SK-N-SH (cell line): ENCODE data around the gene FLCN. TPM values are rescaled to one million over a fixed set of nuclear protein-coding genes. Genes with fewer than 3 reads are reported as not detected.

Experiments
- CTCF ChIA-PET: fragments of 300-600, 350-600 bp; formaldehyde crosslinking; extraction: SDS; loops from one replicate; lab custom pipeline; 2021; lab: Yijun Ruan, JAX
- POLR2A ChIA-PET: fragments of 350-600 bp; sonication (Branson Sonifier 250); formaldehyde crosslinking; extraction: SDS; loops from one replicate; lab custom pipeline; 2020; ENCODE audit warnings: antibody characterized with exemption, inconsistent platforms; lab: Yijun Ruan, JAX
- DNase-seq: peaks from one replicate; pipeline ENCODE4 v3.0.0; 2012
- H2AFZ ChIP-seq: fragments of 200-600 bp; sonication (generic); 2 replicates; pipeline ENCODE4 v1.8.1; 2016; ENCODE audit warnings: antibody characterized with exemption, mild to moderate bottlenecking, low read depth
- H3F3A ChIP-seq: fragments of 200-600 bp; sonication (generic); replicated peaks from 2 replicates; pipeline ENCODE3; 2016; ENCODE audit warnings: antibody characterized with exemption, mild to moderate bottlenecking; ENCODE audit not compliant: insufficient read depth
- H3K27ac ChIP-seq, 2 experiments: fragments of 200-500 bp in 1 of 2; fragments of 200-600 bp in 1 of 2; sonication (Bioruptor generic) in 1 of 2; sonication (generic), shearing (Covaris generic) in 1 of 2; 2 replicates each; pipeline versions ENCODE4 v1.5.1 to v1.6.1; 2014 to 2016; ENCODE audit warnings: low read depth in 2 of 2, inconsistent platforms in 1 of 2, low read length in 1 of 2, mild to moderate bottlenecking in 1 of 2, mixed read lengths in 1 of 2
- H3K27me3 ChIP-seq: fragments of 200-600 bp; sonication (generic), shearing (Covaris generic); 2 replicates; pipeline ENCODE4 v1.6.1; 2016; ENCODE audit warnings: mixed run types; ENCODE audit not compliant: insufficient read depth
- H3K36me3 ChIP-seq, 2 experiments: fragments of 200-500 bp in 1 of 2; fragments of 200-600 bp in 1 of 2; sonication (Bioruptor generic) in 1 of 2; sonication (generic) in 1 of 2; replicated peaks in 1 of 2; 2 replicates each; pipeline versions ENCODE3 to v1.5.1; 2014 to 2016; ENCODE audit warnings: low read length in 1 of 2, mild to moderate bottlenecking in 1 of 2; ENCODE audit not compliant: insufficient read depth in 2 of 2, control insufficient read depth in 1 of 2
- H3K4me1 ChIP-seq, 2 experiments: fragments of 200-500 bp in 1 of 2; fragments of 200-600 bp in 1 of 2; sonication (Bioruptor generic) in 1 of 2; sonication (generic), shearing (Covaris generic) in 1 of 2; 2 replicates each; pipeline versions ENCODE4 v1.5.1 to v1.6.1; 2014 to 2016; ENCODE audit warnings: low read depth in 1 of 2, low read length in 1 of 2, mixed run types in 1 of 2; ENCODE audit not compliant: insufficient read depth in 2 of 2, control insufficient read depth in 1 of 2
- H3K4me2 ChIP-seq: fragments of 200-600 bp; sonication (generic), shearing (Covaris generic); 2 replicates; pipeline ENCODE4 v1.6.1; 2017; ENCODE audit warnings: mixed run types
- H3K4me3 ChIP-seq, 2 experiments: fragments of 200-500 bp in 1 of 2; fragments of 200-600 bp in 1 of 2; sonication (Bioruptor generic) in 1 of 2; sonication (generic), shearing (Covaris generic) in 1 of 2; 2 replicates each; pipeline versions ENCODE4 v1.5.1 to v1.8.1; 2014 to 2016; ENCODE audit warnings: low read depth in 2 of 2, inconsistent platforms in 1 of 2, low read length in 1 of 2, mild to moderate bottlenecking in 1 of 2, mixed read lengths in 1 of 2, moderate library complexity in 1 of 2
- H3K79me2 ChIP-seq: fragments of 200-600 bp; sonication (generic); 2 replicates; pipeline ENCODE4 v1.8.1; 2017; ENCODE audit warnings: mild to moderate bottlenecking; ENCODE audit not compliant: insufficient read depth
- H3K9ac ChIP-seq: fragments of 200-600 bp; sonication (generic); 2 replicates; pipeline ENCODE4 v1.6.1; 2017; ENCODE audit warnings: mixed run types
- H3K9me2 ChIP-seq: fragments of 200-600 bp; sonication (generic); 2 replicates; pipeline ENCODE4 v1.6.1; 2017; ENCODE audit warnings: mixed run types
- H3K9me3 ChIP-seq: fragments of 200-600 bp; sonication (generic); 2 replicates; pipeline ENCODE4 v1.6.1; 2017; ENCODE audit warnings: mixed run types, mild to moderate bottlenecking, moderate library complexity
- H4K20me1 ChIP-seq: fragments of 200-600 bp; sonication (generic); 2 replicates; pipeline ENCODE4 v1.6.1; 2017; ENCODE audit warnings: mild to moderate bottlenecking, mixed run types; ENCODE audit not compliant: insufficient read depth
- CHD2 ChIP-seq: fragments of 150-350 bp; IDR thresholded peaks from 2 replicates; pipeline ENCODE4 v1.6.1; 2018; ENCODE audit warnings: low read length; ENCODE audit not compliant: partially characterized antibody
- ELF1 ChIP-seq: IDR thresholded peaks from 2 replicates; pipeline ENCODE4 v1.4.0; 2012
- EP300 ChIP-seq, 2 experiments: IDR thresholded peaks; 2 replicates each; pipeline versions ENCODE4 v1.4.0 to v1.6.1; 2012; ENCODE audit warnings: borderline replicate concordance in 1 of 2, low read depth in 1 of 2, low read length in 1 of 2
- EZH2phosphoT487 ChIP-seq: fragments of 200-600 bp; sonication (generic); IDR thresholded peaks from 2 replicates; pipeline ENCODE4 v1.6.1; 2017; ENCODE audit warnings: low read depth, mixed run types, mild to moderate bottlenecking, antibody characterized with exemption, moderate library complexity, borderline replicate concordance
- FOXJ3 ChIP-seq: sonication (generic); formaldehyde crosslinking; IDR thresholded peaks from 2 replicates; pipeline ENCODE4 v1.5.1; 2020; ENCODE audit warnings: mild to moderate bottlenecking, missing genetic modification reagents
- JUND ChIP-seq: IDR thresholded peaks from 2 replicates; pipeline ENCODE4 v1.4.0; 2012
- MAX ChIP-seq: IDR thresholded peaks from 2 replicates; pipeline ENCODE4 v1.4.0; 2012; ENCODE audit warnings: low read depth
- MEF2A ChIP-seq: IDR thresholded peaks from 2 replicates; pipeline ENCODE4 v1.4.0; 2012; ENCODE audit warnings: low read depth, borderline replicate concordance
- NFIC ChIP-seq: IDR thresholded peaks from 2 replicates; pipeline ENCODE4 v1.4.0; 2012; ENCODE audit warnings: borderline replicate concordance
- NRF1 ChIP-seq: IDR thresholded peaks from 2 replicates; pipeline ENCODE4 v1.6.1; 2012; ENCODE audit warnings: low read depth, mild to moderate bottlenecking, low read length
- POLR2AphosphoS5 ChIP-seq: IDR thresholded peaks from 2 replicates; pipeline ENCODE4 v1.6.1; 2012; ENCODE audit warnings: low read depth, low read length
- RCOR1 ChIP-seq: fragments of 150-350 bp; IDR thresholded peaks from 2 replicates; pipeline ENCODE4 v1.6.1; 2017; ENCODE audit warnings: antibody characterized with exemption, low read length
- REST ChIP-seq: IDR thresholded peaks from 2 replicates; pipeline ENCODE4 v1.6.1; 2012; ENCODE audit warnings: mild to moderate bottlenecking, low read depth, low read length, moderate library complexity
- RFX5 ChIP-seq: IDR thresholded peaks from 2 replicates; pipeline ENCODE4 v1.6.1; 2012; ENCODE audit warnings: mild to moderate bottlenecking, improper control_type of control experiment, low read length
- RXRA ChIP-seq: IDR thresholded peaks from 2 replicates; pipeline ENCODE4 v1.4.0; 2012; ENCODE audit warnings: low read depth, mild to moderate bottlenecking, borderline replicate concordance
- TCF12 ChIP-seq: IDR thresholded peaks from 2 replicates; pipeline ENCODE4 v1.4.0; 2012
- USF2 ChIP-seq: fragments of 150-350 bp; IDR thresholded peaks from 2 replicates; pipeline ENCODE4 v1.6.1; 2017; ENCODE audit warnings: antibody characterized with exemption, low read length, low read depth, borderline replicate concordance
- YY1 ChIP-seq: IDR thresholded peaks from 2 replicates; pipeline ENCODE4 v1.4.0; 2012; ENCODE audit warnings: low read depth, mild to moderate bottlenecking
- ZBTB33 ChIP-seq: IDR thresholded peaks from 2 replicates; pipeline ENCODE4 v1.4.0; 2012; ENCODE audit warnings: low read depth, borderline replicate concordance
- WGBS: methylation state at CpG from one replicate; pipeline ENCODE4 v1.1.6; 2017; ENCODE audit warnings: low lambda C conversion rate; 5-methylcytosine and 5-hydroxymethylcytosine counted together
- polyA plus RNA-seq, 3 experiments: library from polyadenylated mRNA; depleted of rRNA; stranded (reverse); fragments of >200 nt; gene quantifications; 2 replicates each; pipeline ENCODE4 v1.2.3, GENCODE V29; 2012

Gene FLCN
- polyA plus RNA-seq, 1 of the 3 experiments (the other 2 are of a cell fraction): 14.6 TPM

- no peak overlapping the region for H3K27ac ChIP-seq
- no peaks in the 10 kb centered on the region for H3K9me2 ChIP-seq
- H3K36me3 ChIP-seq: peaks cover 28 to 80% of the 10 kb centered on the region in 2 experiments
- H3K27me3 ChIP-seq: no peaks in the 10 kb centered on the region
- H4K20me1 ChIP-seq: no peaks in the 10 kb centered on the region
- no peak overlapping the region for H3K4me2 ChIP-seq
- TF ChIP-seq ELF1 (no peak), RFX5 (no peak), FOXJ3 (CRISPR knock-in tag) (no peak), NRF1 (no peak), CHD2 (no peak), RXRA (no peak), EP300 (IDR thresholded peaks at IDR 0.05; ENCODE audit: borderline replicate concordance in 1 of 2, low read depth in 1 of 2, low read length in 1 of 2) (no peak), ZBTB33 (no peak), YY1 (no peak)
- TF ChIP-seq, all 33 proteins: peak for 0
- ChIA-PET POLR2A (no interaction called here), CTCF (interaction anchor here (0.5 to 0.7 kb wide), 2 partner anchors 9 to 88 kb away, joined by 3 to 5 read pairs; no protein-coding TSS in a partner anchor)
- WGBS: 96% methylated on average over 8 of the region's 14 CpGs
- Histone ChIP-seq H3F3A (no peaks in the 10 kb centered on the region), H3K9ac (no peak overlapping the region), H3K9me3 (no peaks in the 10 kb centered on the region), H3K79me2 (no peaks in the 10 kb centered on the region), H3K4me1 (no peaks in the 10 kb centered on the region), H2AFZ (no peak overlapping the region), H3K4me3 (no peak overlapping the region)
- no peak for DNase-seq
These were observed 63.0 kb downstream of the FLCN start for GRCh38 chr17:17173921-17174320.

GRCh38 chr17:17172990-17173389, 64.0 kb downstream of the FLCN start:
- no peak overlapping the region for H2AFZ ChIP-seq
- no peaks in the 10 kb centered on the region for H3K27me3 ChIP-seq
- H3K79me2 ChIP-seq: no peaks in the 10 kb centered on the region
- no peak overlapping the region for H3K9ac ChIP-seq
- H3F3A ChIP-seq: no peaks in the 10 kb centered on the region
- H3K9me3 ChIP-seq: no peaks in the 10 kb centered on the region
- no peak overlapping the region for H3K4me3 ChIP-seq
- no peaks in the 10 kb centered on the region for H4K20me1 ChIP-seq
- DNase-seq: no peak
- 97% methylated on average over 6 of the region's 9 CpGs for WGBS
- ChIA-PET CTCF (interaction anchor here (0.7 to 1.4 kb wide), 2 partner anchors 31 to 174 kb away, joined by 3 to 6 read pairs; no protein-coding TSS in a partner anchor), POLR2A (no interaction called here)
- H3K36me3 ChIP-seq: peaks cover 26 to 84% of the 10 kb centered on the region in 2 experiments
- no peaks in the 10 kb centered on the region for H3K9me2 ChIP-seq
- no peaks in the 10 kb centered on the region for H3K4me1 ChIP-seq
- no peak overlapping the region for H3K27ac ChIP-seq
- no peak overlapping the region for H3K4me2 ChIP-seq
- TF ChIP-seq USF2 (no peak), NFIC (no peak), CHD2 (no peak), REST (no peak), ZBTB33 (no peak), JUND (no peak), MAX (no peak), RFX5 (no peak), EZH2phosphoT487 (no peak), NRF1 (no peak), MEF2A (no peak), POLR2AphosphoS5 (no peak), YY1 (no peak), RCOR1 (no peak), TCF12 (no peak), EP300 (IDR thresholded peaks at IDR 0.05; ENCODE audit: borderline replicate concordance in 1 of 2, low read depth in 1 of 2, low read length in 1 of 2) (no peak)
